Measurements from ENCODE around the gene CGB5.

DNA sequence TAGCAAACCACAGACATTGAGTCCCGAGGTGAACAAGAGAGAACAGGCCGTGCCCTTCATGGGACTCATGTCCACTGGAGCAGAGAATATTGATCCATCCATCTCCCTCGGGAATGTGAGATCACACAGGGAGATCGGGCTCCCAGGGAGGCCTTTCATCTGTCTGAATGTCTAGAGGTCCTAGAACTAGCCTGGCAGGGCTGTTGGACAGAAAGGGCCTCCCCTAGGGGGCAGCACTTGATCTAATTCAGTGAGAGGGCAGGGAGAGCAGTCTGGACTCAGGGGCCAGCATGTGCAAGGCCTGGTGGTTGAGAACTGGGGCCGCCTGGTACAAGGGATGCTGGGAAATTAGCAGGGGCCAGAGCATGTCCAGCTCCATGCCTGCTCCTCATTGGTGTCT, 45.7 kb upstream of the CGB5 start:
- TF ChIP-seq, protein P1, sequence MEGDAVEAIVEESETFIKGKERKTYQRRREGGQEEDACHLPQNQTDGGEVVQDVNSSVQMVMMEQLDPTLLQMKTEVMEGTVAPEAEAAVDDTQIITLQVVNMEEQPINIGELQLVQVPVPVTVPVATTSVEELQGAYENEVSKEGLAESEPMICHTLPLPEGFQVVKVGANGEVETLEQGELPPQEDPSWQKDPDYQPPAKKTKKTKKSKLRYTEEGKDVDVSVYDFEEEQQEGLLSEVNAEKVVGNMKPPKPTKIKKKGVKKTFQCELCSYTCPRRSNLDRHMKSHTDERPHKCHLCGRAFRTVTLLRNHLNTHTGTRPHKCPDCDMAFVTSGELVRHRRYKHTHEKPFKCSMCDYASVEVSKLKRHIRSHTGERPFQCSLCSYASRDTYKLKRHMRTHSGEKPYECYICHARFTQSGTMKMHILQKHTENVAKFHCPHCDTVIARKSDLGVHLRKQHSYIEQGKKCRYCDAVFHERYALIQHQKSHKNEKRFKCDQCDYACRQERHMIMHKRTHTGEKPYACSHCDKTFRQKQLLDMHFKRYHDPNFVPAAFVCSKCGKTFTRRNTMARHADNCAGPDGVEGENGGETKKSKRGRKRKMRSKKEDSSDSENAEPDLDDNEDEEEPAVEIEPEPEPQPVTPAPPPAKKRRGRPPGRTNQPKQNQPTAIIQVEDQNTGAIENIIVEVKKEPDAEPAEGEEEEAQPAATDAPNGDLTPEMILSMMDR (IDR thresholded peaks at IDR 0.05): peak; percentile 18
- TF ChIP-seq EZH2 (IDR thresholded peaks at IDR 0.05; ENCODE audit: borderline replicate concordance, insufficient read depth, low read depth, low read length, poor library complexity, severe bottlenecking): no peak
